HG03354 (cell line): ENCODE results near the gene SPATA7.
A peak's percentile ranks its signal among the peaks of the same experiment; 100 is the strongest.
"Not testable (repeated sequence)": the region's sequence is repeated elsewhere in the genome, so short reads cannot be mapped to it uniquely, and the experiment has no call there.

ENCODE experiments used
- ATAC-seq: cut with Tn5 transposase; IDR thresholded peaks from one replicate; pipeline ENCODE4 v1.9.1; 2021; ENCODE audit warnings: mild to moderate bottlenecking; ENCODE audit not compliant: unreplicated experiment, poor library complexity, severe bottlenecking

The SPATA7 gene

GRCh38 chr14:88385212-88386101 lies at the start of gene SPATA7:
Gene SPATA7 (plus strand): TSS chr14:88385657. CDS start chr14:88385819, 162 bp downstream.
- peak; percentile 99 for ATAC-seq

- no peak for ATAC-seq
Observed at GRCh38 chr14:88340357-88340756, 45.1 kb upstream of the SPATA7 start.

- ATAC-seq, result no peak
Observed at GRCh38 chr14:88342980-88343379, 42.5 kb upstream of the SPATA7 start.

GRCh38 chr14:88346048-88346639 lies 39.3 kb upstream of the SPATA7 start:
- no peak for ATAC-seq

- ATAC-seq, result no peak
Observed at GRCh38 chr14:88348546-88348945, 36.9 kb upstream of the SPATA7 start.

GRCh38 chr14:88351966-88352691 lies 33.3 kb upstream of the SPATA7 start:
- no peak for ATAC-seq

GRCh38 chr14:88352698-88353097 lies 32.8 kb upstream of the SPATA7 start:
- no peak for ATAC-seq

- no peak for ATAC-seq
Observed at GRCh38 chr14:88354358-88354757, 31.1 kb upstream of the SPATA7 start.

- no peak for ATAC-seq
Observed at GRCh38 chr14:88359500-88359899, 26.0 kb upstream of the SPATA7 start.

GRCh38 chr14:88363644-88364043 lies 21.8 kb upstream of the SPATA7 start:
- ATAC-seq, result no peak

- ATAC-seq, result no peak
Observed at GRCh38 chr14:88364710-88365413, 20.6 kb upstream of the SPATA7 start.

GRCh38 chr14:88369496-88369895 lies 16.0 kb upstream of the SPATA7 start:
- no peak for ATAC-seq

GRCh38 chr14:88379706-88380343 lies 5.6 kb upstream of the SPATA7 start:
- no peak for ATAC-seq

- ATAC-seq, result no peak
Observed at GRCh38 chr14:88380405-88380804, 5.1 kb upstream of the SPATA7 start.

GRCh38 chr14:88381634-88382033 lies 3.8 kb upstream of the SPATA7 start:
- not testable (repeated sequence) for ATAC-seq

- ATAC-seq, result no peak
Observed at GRCh38 chr14:88384718-88385117, 739 bp upstream of the SPATA7 start.

GRCh38 chr14:88386256-88386794 lies 868 bp downstream of the SPATA7 start:
- ATAC-seq, result peak; percentile 19

- no peak for ATAC-seq
Observed at GRCh38 chr14:88388741-88389282, 3.4 kb downstream of the SPATA7 start.

GRCh38 chr14:88392609-88393008 lies 7.2 kb downstream of the SPATA7 start:
- no peak for ATAC-seq
